HepG2 (cell line): ENCODE data around the gene RNFT2. TPM values are rescaled to one million over a fixed set of nuclear protein-coding genes. Genes with fewer than 3 reads are reported as not detected.

Experiments used
- ARID5B ChIP-seq: IDR thresholded peaks from 2 replicates; pipeline ENCODE4 v1.4.0; 2020; ENCODE audit warnings: mild to moderate bottlenecking, missing genetic modification reagents
- CHD4 ChIP-seq: fragments of 200-600 bp; sonication (generic); IDR thresholded peaks from 2 replicates; pipeline ENCODE4 v1.7.0; 2017; ENCODE audit warnings: mild to moderate bottlenecking, low read length, borderline replicate concordance
- DMAP1 ChIP-seq: IDR thresholded peaks from 2 replicates; pipeline ENCODE4 v1.6.1; 2016
- FIP1L1 ChIP-seq: fragments of 200-400 bp; formaldehyde crosslinking; IDR thresholded peaks from 2 replicates; pipeline ENCODE4 v1.6.1; 2018; ENCODE audit warnings: low read depth, mild to moderate bottlenecking, low read length, moderate library complexity, borderline replicate concordance; ENCODE audit not compliant: insufficient read depth
- FOXA3 ChIP-seq: IDR thresholded peaks from 2 replicates; pipeline ENCODE4 v1.6.1; 2016; ENCODE audit warnings: missing genetic modification reagents, missing compliant biosample characterization
- FOXJ3 ChIP-seq: sonication (generic); formaldehyde crosslinking; IDR thresholded peaks from 2 replicates; pipeline ENCODE4 v1.4.0; 2020; ENCODE audit warnings: missing genetic modification reagents, mild to moderate bottlenecking, borderline replicate concordance
- HDAC2 ChIP-seq: sonication (generic); formaldehyde crosslinking; IDR thresholded peaks from 2 replicates; pipeline ENCODE4 v1.4.0; 2020; ENCODE audit warnings: missing genetic modification reagents
- MIER3 ChIP-seq: IDR thresholded peaks from 2 replicates; pipeline ENCODE4 v1.6.1; 2016; ENCODE audit warnings: missing compliant biosample characterization, borderline replicate concordance
- MZF1 ChIP-seq: sonication (generic); formaldehyde crosslinking; IDR thresholded peaks from 2 replicates; pipeline ENCODE4 v1.8.1; 2023; ENCODE audit warnings: mild to moderate bottlenecking, missing genetic modification reagents, borderline replicate concordance
- NR2C2 ChIP-seq: sonication (generic); formaldehyde crosslinking; IDR thresholded peaks from 2 replicates; pipeline ENCODE4 v1.4.0; 2020; ENCODE audit warnings: missing genetic modification reagents, mild to moderate bottlenecking, moderate library complexity, borderline replicate concordance
- PAXIP1 ChIP-seq: sonication (generic); formaldehyde crosslinking; conservative IDR thresholded peaks from 2 replicates; pipeline ENCODE4 v1.4.0; 2020; ENCODE audit warnings: mild to moderate bottlenecking, missing genetic modification reagents, moderate library complexity
- PHF21A ChIP-seq: sonication (generic); formaldehyde crosslinking; IDR thresholded peaks from 2 replicates; pipeline ENCODE4 v1.5.0; 2020; ENCODE audit warnings: mild to moderate bottlenecking, missing genetic modification reagents
- SAP130 ChIP-seq: IDR thresholded peaks from 2 replicates; pipeline ENCODE4 v1.6.1; 2016; ENCODE audit warnings: low read depth
- SNAI1 ChIP-seq: sonication (generic); formaldehyde crosslinking; IDR thresholded peaks from 2 replicates; pipeline ENCODE4 v1.5.0; 2020; ENCODE audit warnings: mild to moderate bottlenecking, missing genetic modification reagents, borderline replicate concordance
- SRSF1 ChIP-seq: fragments of 200-400 bp; formaldehyde crosslinking; optimal IDR thresholded peaks from 2 replicates; pipeline ENCODE3; 2017; ENCODE audit warnings: mild to moderate bottlenecking, low read depth, low read length, moderate library complexity
- SRSF9 ChIP-seq: fragments of 200-400 bp; formaldehyde crosslinking; IDR thresholded peaks from 2 replicates; pipeline ENCODE4 v1.6.1; 2018; ENCODE audit warnings: borderline replicate concordance, mild to moderate bottlenecking, low read depth, low read length; ENCODE audit not compliant: insufficient read depth, poor library complexity, severe bottlenecking
- TARDBP ChIP-seq: sonication (generic); formaldehyde crosslinking; IDR thresholded peaks from 2 replicates; pipeline ENCODE4 v1.8.0; 2022; ENCODE audit warnings: mild to moderate bottlenecking, missing genetic modification reagents
- ZBTB42 ChIP-seq: sonication (generic); formaldehyde crosslinking; IDR thresholded peaks from 2 replicates; pipeline ENCODE4 v1.5.0; 2020; ENCODE audit warnings: mild to moderate bottlenecking, missing genetic modification reagents
- ZNF253 ChIP-seq: sonication (generic); formaldehyde crosslinking; IDR thresholded peaks from 2 replicates; pipeline ENCODE4 v1.8.0; 2022; ENCODE audit warnings: mild to moderate bottlenecking, missing genetic modification reagents, borderline replicate concordance
- ZNF564 ChIP-seq: sonication (generic); formaldehyde crosslinking; IDR thresholded peaks from 2 replicates; pipeline ENCODE4 v1.8.1; 2023; ENCODE audit warnings: mild to moderate bottlenecking, missing genetic modification reagents
- polyA plus RNA-seq, 8 experiments: library from polyadenylated mRNA; depleted of rRNA in 3 of 8; stranded (reverse) in 7 of 8; unstranded in 1 of 8; fragments of >200 nt; fragmentation: Illumina TruSeq in 4 of 8; extraction: Trizol in 4 of 8; gene quantifications; 2 replicates each; pipeline versions ENCODE4 v1.2.1 to v1.2.3, GENCODE V29; 2011 to 2016; ENCODE audit warnings: low read depth in 4 of 8, missing spikeins in 1 of 8, mixed read lengths in 1 of 8; ENCODE audit not compliant: insufficient read depth in 1 of 8
- total RNA-seq, 5 experiments: library from RNA; depleted of rRNA; stranded (reverse); fragments of >200 nt; fragmentation: Illumina TruSeq; extraction: Trizol; gene quantifications; 2 replicates each; pipeline ENCODE4 v1.2.3, GENCODE V29; 2016; ENCODE audit warnings: low read depth in 1 of 5
- TF ChIP-seq, protein P1 (sequence below): sonication (generic); formaldehyde crosslinking; IDR thresholded peaks from 2 replicates; pipeline ENCODE4 v1.4.0; 2020; ENCODE audit warnings: missing genetic modification reagents

RNFT2 gene
- total and polyA plus RNA-seq, 2 of the 13 experiments (the other 11 are each of a cell fraction or from before 2014, with no cell fraction given), result 3.3 to 8.3 TPM

DNA sequence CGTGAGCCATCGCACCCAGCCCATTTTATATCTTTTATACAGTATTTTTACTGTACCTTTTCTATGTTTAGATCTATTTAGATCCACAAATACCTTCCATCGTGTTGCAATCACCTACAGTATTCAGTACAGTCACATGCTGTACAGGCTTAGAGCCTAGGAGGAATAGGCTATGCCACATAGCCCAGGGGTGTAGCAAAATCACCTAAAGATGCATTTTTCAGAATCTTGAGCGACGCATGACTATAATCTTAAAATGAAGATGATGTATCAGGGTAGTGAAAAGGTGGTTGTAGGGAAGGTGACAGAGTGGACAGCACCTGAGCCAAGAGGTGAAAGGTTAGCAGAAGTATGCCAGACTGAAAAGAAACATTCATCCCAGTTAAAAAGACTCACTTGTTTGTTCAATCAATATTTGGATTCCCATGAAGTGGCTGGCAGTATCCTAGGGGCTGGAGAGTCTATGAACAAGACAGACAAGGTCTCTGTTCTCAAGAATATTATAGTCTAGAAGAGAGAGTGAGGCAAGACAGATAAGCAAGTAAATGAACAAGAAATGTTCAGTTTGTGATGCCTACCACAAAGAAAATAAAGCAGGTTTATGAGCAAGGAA lies 3.9 kb upstream of the RNFT2 start (continued):
- TF ChIP-seq ARID5B (CRISPR knock-in tag) (peak; percentile 83), FIP1L1 (no peak), TARDBP (CRISPR knock-in tag) (peak; percentile 51; the same call in 1 of the 2 replicates), PAXIP1 (CRISPR knock-in tag) (peak; percentile 65), SNAI1 (no peak), FOXJ3 (CRISPR knock-in tag) (peak; percentile 65; the same call in 1 of the 2 replicates), NR2C2 (CRISPR knock-in tag) (peak; percentile 78), SRSF1 (no peak), MZF1 (CRISPR knock-in tag) (no peak), ZBTB42 (CRISPR knock-in tag) (no peak), DMAP1 (CRISPR knock-in tag) (peak; percentile 45), FOXA3 (CRISPR knock-in tag) (peak; percentile 82), SRSF9 (no peak), HDAC2 (peak; percentile 84), ZNF253 (CRISPR knock-in tag) (no peak), CHD4 (peak; percentile 32; the same call in 1 of the 2 replicates), SAP130 (peak; percentile 78), PHF21A (CRISPR knock-in tag) (peak; percentile 76; the same call in 1 of the 2 replicates), ZNF564 (CRISPR knock-in tag) (peak; percentile 88; the same call in 1 of the 2 replicates), MIER3 (peak; percentile 35; the same call in 1 of the 2 replicates)
- TF ChIP-seq, protein P1, sequence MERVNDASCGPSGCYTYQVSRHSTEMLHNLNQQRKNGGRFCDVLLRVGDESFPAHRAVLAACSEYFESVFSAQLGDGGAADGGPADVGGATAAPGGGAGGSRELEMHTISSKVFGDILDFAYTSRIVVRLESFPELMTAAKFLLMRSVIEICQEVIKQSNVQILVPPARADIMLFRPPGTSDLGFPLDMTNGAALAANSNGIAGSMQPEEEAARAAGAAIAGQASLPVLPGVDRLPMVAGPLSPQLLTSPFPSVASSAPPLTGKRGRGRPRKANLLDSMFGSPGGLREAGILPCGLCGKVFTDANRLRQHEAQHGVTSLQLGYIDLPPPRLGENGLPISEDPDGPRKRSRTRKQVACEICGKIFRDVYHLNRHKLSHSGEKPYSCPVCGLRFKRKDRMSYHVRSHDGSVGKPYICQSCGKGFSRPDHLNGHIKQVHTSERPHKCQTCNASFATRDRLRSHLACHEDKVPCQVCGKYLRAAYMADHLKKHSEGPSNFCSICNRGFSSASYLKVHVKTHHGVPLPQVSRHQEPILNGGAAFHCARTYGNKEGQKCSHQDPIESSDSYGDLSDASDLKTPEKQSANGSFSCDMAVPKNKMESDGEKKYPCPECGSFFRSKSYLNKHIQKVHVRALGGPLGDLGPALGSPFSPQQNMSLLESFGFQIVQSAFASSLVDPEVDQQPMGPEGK (CRISPR knock-in tag), result peak; percentile 62; the same call in 1 of the 2 replicates
